ENCODE results near the gene KDF1. TPM values are rescaled to one million over a fixed set of nuclear protein-coding genes. Genes with fewer than 3 reads are reported as not detected.

KDF1 gene
- total and polyA plus RNA-seq, 2 of the 13 experiments (the other 11 are each of a cell fraction or from before 2014, with no cell fraction given), result 1.9 to 4.9 TPM

GRCh38 chr1:26936823-26937222 lies 23.4 kb downstream of the KDF1 start:
- H3K9ac ChIP-seq (ENCODE audit: insufficient read depth, low read depth, low read length), result no peak overlapping the region
- DNase-seq (ENCODE audit: low spot score) (no peak), FAIRE-seq (no peak), ATAC-seq (no peak)
- H3K4me1 ChIP-seq (ENCODE audit: insufficient read depth, low read length), result peaks cover 42% of the 10 kb centered on the region
- WGBS (ENCODE audit: low lambda C conversion rate), result 84% methylated on average over 6 of the region's 6 CpGs
- no peak overlapping the region for H3K4me2 ChIP-seq (ENCODE audit: low read depth, low read length)
- peaks cover 16 to 55% of the 10 kb centered on the region in 2 experiments; a peak in 4 of 5 replicates for H3K36me3 ChIP-seq (replicated peaks in 1 of 2; ENCODE audit: control insufficient read depth in 1 of 2, insufficient read depth in 2 of 2, low read length in 2 of 2)
- no peaks in the 10 kb centered on the region for H3K27me3 ChIP-seq (ENCODE audit: control insufficient read depth in 1 of 2, insufficient read depth in 2 of 2, low read length in 2 of 2)
- ChIA-PET CTCF (ENCODE audit: low intra/inter-chr PET ratio, low total read pairs) (no interaction called here), POLR2A (interaction anchor here (2.0 to 12.9 kb wide), 6 partner anchors 10 to 47 kb away, joined by 9 to 371 read pairs (median 18); partner anchors contain the start of genes GPATCH3, GPN2, KDF1 and NR0B2)
- H3K27ac ChIP-seq (ENCODE audit: extremely low read length, insufficient read depth, low read length), result peak overlapping the region; percentile 84
- TF ChIP-seq RBM22 (optimal IDR thresholded peaks at IDR 0.05; ENCODE audit: low read length) (peak; percentile 45), MLX (CRISPR knock-in tag; IDR thresholded peaks at IDR 0.05) (no peak)
- in situ Hi-C loops (cut with HindIII; ENCODE audit: extremely low pct_ligation_motif_present, low pct_unique_long_range_greater_than_20kb), result no loop called here
- H3K4me3 ChIP-seq (replicated peaks in 1 of 3; ENCODE audit: insufficient read depth in 1 of 3, low read depth in 2 of 3, low read length in 3 of 3), result no peak overlapping the region
- no peaks in the 10 kb centered on the region for H4K20me1 ChIP-seq (ENCODE audit: insufficient read depth, low read length)
- BruUV-seq (replicated peaks), result TSS peak; percentile 10
- H3K9me3 ChIP-seq (ENCODE audit: low read length), result no peaks in the 10 kb centered on the region
- intact Hi-C loops (cut with micrococcal nuclease; ENCODE audit: unreplicated experiment), result loop anchor here (5.0 kb wide), 1 partner anchor 35 kb away; the partner anchor contains the start of gene GPATCH3
- peaks cover 35% of the 10 kb centered on the region for H3K79me2 ChIP-seq (ENCODE audit: insufficient read depth, low read length)
- H2AFZ ChIP-seq (ENCODE audit: low read length), result no peak overlapping the region

- Histone ChIP-seq H4K20me1 (ENCODE audit: insufficient read depth, low read length) (0 out of 2 replicates have a peak, but pooled peaks cover 3% of the 10 kb centered on the region), H2AFZ (ENCODE audit: low read length) (no peak overlapping the region), H3K4me3 (replicated peaks in 1 of 3; ENCODE audit: insufficient read depth in 1 of 3, low read depth in 2 of 3, low read length in 3 of 3) (no peak overlapping the region), H3K79me2 (ENCODE audit: insufficient read depth, low read length) (peaks cover 37% of the 10 kb centered on the region), H3K4me2 (ENCODE audit: low read depth, low read length) (no peak overlapping the region), H3K27me3 (ENCODE audit: control insufficient read depth in 1 of 2, insufficient read depth in 2 of 2, low read length in 2 of 2) (no peaks in the 10 kb centered on the region), H3K4me1 (ENCODE audit: insufficient read depth, low read length) (peaks cover 14% of the 10 kb centered on the region), H3K9me3 (ENCODE audit: low read length) (no peaks in the 10 kb centered on the region), H3K27ac (ENCODE audit: extremely low read length, insufficient read depth, low read length) (no peak overlapping the region), H3K36me3 (replicated peaks in 1 of 2; ENCODE audit: control insufficient read depth in 1 of 2, insufficient read depth in 2 of 2, low read length in 2 of 2) (peaks cover 15 to 56% of the 10 kb centered on the region in 2 experiments; a peak in 4 of 5 replicates), H3K9ac (ENCODE audit: insufficient read depth, low read depth, low read length) (no peak overlapping the region)
- FAIRE-seq (no peak), ATAC-seq (no peak), DNase-seq (ENCODE audit: low spot score) (no peak)
- in situ Hi-C loops (cut with HindIII; ENCODE audit: extremely low pct_ligation_motif_present, low pct_unique_long_range_greater_than_20kb), result no loop called here
- intact Hi-C loops (cut with micrococcal nuclease; ENCODE audit: unreplicated experiment), result no loop called here
- CTCF ChIA-PET (ENCODE audit: low intra/inter-chr PET ratio, low total read pairs), result no interaction called here
- POLR2A ChIA-PET, result interaction anchor here (4.0 kb wide), 1 partner anchor 19 kb away, joined by 17 read pairs; the partner anchor contains the start of gene NR0B2
- WGBS (ENCODE audit: low lambda C conversion rate), result 92% methylated on average over 3 of the region's 3 CpGs
- no TSS peak for BruUV-seq (replicated peaks)
- TF ChIP-seq ZNF503 (CRISPR knock-in tag; IDR thresholded peaks at IDR 0.05) (no peak), PRDM4 (CRISPR knock-in tag; IDR thresholded peaks at IDR 0.05; ENCODE audit: borderline replicate concordance) (no peak), ZNF574 (CRISPR knock-in tag; IDR thresholded peaks at IDR 0.05) (no peak), NR2F2 (IDR thresholded peaks at IDR 0.05; ENCODE audit: borderline replicate concordance, low read depth) (no peak), RXRA (CRISPR knock-in tag; IDR thresholded peaks at IDR 0.05) (no peak), LCORL (IDR thresholded peaks at IDR 0.05) (no peak), LCORL (CRISPR knock-in tag; IDR thresholded peaks at IDR 0.05) (no peak), KLF11 (CRISPR knock-in tag; IDR thresholded peaks at IDR 0.05) (no peak), CHD2 (IDR thresholded peaks at IDR 0.05; ENCODE audit: low read depth, low read length) (no peak)
Measured at GRCh38 chr1:26932531-26932930, 27.7 kb downstream of the KDF1 start.
